C1 segment of cervical spinal cord (tissue), 14 donors: Measurements from ENCODE around the gene RFXANK.
"Not testable (repeated sequence)": the region's sequence is repeated elsewhere in the genome, so short reads cannot be mapped to it uniquely, and the experiment has no call there.

Experiments
- DNase-seq, 14 donors: peaks; one replicate each; lab custom pipeline; 2025; lab: John Stamatoyannopoulos, UW

The RFXANK gene

GRCh38 chr19:19170053-19170872, 21.8 kb upstream of the RFXANK start, which contains the start of gene MEF2B:
Gene MEF2B (minus strand): TSS chr19:19170263. CDS start chr19:19150735, 19,528 bp downstream.
- peak in 4 of 14 donors; percentile 0 to 19 (median 4) for DNase-seq

DNA sequence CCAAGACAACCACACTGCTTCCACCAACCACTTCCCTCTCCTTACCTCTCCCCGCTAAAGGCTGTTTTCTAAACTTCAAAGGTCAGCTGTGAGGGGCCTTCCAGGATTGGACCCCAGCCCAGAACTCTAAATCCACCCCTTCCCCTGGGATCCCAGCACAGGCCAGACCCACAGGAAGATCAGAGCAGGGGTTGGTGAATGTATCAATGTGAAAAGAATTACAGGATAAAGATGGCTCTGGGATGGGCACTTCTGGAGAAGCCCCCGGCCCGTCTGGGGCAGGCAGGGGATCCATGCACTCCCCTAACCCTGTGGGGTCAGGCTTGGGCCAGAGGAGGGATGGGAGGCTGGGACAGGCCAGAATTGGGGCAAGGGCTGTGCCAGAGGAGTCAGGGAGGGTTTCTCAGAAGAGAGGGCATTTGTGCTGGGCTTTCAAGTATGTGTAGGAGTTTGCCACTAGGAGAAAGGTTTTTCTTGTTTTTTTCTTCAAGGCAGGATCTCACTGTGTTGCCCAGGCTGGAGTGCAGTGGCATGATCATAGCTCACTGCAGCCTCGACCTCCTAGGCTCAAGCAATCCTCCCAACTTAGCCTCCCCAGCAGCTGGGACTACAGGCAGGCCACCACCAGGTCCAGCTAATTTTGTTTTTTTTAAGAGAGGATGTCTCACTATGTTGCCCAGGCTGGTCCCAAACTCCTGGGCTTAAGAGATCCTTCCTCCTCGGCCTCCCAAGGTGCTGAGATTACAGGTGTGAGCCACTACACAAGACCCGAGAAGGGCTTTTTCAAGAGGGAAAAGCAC, 21.0 kb upstream of the RFXANK start:
- DNase-seq: no peak

DNA sequence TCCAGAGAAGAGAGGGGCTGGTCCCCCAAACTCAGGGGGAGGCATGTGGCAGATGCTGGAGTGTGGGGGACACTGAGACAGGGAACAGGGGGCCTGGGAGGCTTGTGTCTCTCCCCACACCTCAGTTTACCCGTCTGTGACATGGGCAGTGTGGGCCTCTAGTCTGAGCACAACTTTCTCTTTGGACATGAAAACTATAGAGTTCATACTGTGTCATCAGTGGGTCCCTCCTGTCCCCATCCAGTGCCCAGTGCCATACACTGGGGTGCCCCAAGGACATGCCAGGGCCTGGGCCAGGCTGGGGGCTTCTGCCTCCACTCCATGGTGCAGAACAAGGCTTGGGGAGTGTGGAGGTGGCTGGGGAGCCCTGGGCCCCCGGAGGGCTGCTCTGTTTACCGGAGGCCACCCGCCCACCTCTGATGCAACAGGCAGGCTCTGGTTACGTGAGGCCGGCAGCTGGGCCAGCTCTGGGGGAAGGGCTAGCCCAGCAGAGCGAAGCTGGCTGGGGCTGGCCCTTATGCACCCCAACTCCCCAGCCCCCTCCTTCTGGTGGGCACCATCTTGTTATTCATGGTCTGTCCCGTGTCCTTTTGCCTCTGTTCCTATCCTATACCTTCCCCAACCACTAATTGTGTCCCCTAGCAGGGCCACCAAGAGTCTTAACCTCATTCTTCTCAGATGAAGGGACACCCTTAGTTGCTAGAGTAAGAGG, 20.1 kb upstream of the RFXANK start:
- DNase-seq: no peak

GRCh38 chr19:19173243-19173642, 18.8 kb upstream of the RFXANK start:
- DNase-seq: not testable (repeated sequence)

DNA sequence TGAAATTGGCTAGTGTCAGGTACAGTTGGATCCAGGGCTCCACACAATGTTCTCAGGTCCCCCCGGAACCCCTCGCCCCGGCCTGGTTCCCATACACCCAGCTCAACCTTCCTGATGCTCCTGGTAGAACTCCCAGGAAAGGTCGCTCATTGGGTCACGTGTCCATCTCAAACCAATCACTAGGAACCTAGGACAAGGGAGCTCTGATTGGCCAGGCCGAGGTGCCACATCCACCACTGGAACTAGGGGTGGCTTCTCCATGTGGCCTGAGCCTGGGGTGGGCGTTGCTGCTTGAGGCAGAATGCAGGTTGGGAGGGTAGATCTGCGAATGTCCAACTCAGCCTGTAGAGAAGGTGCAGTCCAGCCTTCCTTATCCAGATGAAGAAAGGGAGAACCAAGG, 15.1 kb upstream of the RFXANK start:
- no peak for DNase-seq

DNA sequence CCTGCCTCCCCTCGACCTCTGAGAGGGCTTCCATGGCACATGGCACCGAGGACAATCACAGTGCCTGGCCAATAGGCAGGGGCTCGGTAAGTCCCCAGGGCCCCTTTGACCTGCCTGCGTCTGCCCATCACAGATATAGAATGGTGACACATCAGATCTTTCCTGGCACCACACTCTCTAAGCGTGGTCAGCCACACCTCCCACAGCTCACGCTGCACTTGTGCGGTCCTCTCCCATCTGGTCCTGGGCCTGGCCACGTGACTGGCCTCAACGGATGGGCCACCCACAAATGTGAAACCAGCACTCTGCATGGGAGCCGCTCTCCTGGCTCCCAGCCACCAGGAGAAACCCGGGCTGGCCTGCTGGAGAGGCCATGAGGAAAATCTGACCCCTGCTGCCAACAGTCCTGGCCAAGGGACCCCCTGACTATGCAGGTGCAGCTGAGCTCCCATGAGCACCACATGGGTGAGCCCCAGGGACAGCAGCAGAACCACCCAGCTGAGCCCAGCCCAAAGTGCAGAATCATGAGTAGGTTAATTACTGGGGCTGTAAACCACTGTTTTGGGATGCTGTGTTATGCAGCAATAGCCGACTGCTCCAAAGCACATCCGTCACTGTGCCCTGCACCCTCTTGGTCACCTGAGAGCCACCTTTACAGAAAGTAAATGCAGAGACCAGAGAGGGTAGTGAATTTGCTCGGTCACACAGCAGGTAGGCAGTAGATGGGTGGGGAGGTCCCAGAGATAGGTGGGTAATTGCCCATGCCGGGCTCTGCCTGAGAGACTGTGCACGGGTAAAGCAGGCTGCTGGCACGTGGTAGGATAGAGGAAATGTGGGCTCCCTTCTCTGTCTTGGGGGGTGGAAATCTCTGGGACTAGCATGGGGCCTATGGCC, 12.3 kb upstream of the RFXANK start:
- DNase-seq: no peak

- no peak for DNase-seq
Observed at GRCh38 chr19:19181488-19181998, 10.5 kb upstream of the RFXANK start.

DNA sequence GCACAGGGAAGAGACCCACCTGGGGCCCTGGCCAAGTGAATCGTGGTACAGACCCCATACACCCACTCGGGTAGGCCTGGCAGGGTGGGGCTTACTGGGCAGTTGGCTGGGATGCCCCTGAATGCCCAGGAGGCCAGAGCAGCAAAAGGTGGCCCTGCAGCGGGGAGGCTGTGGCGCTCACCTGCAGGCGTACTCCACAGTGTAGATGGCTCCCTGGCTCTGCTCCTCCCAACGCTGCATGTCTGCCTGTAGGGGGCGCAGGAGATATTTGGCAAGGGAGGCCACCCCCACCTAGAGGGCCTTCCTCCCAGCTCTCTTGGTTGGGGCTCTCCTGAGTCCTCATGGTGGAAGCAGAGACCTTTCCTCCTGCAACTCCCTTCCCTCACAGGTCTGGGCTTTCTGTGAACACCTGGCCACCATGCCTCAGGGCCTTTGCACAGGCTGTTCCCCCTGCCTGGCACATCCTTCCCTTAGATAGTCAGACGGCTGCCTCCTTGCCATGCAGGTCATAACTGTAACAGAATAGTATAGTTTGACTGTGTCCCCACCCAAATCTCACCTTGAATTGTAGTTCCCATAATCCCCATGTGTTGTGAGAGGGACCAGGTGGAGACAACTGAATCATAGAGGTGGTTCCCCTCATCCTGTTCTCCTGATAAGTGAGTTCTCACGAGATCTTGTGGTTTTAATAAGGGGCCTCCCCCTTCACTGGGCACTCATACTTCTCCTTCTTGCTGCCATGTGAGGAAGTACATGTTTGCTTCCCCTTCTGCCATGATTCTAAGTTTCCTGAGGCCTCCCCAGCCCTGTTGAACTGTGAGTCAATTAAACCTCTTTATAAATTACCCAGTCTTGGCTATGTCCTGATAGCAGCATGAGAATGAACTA, 6.0 kb upstream of the RFXANK start:
- no peak for DNase-seq

DNA sequence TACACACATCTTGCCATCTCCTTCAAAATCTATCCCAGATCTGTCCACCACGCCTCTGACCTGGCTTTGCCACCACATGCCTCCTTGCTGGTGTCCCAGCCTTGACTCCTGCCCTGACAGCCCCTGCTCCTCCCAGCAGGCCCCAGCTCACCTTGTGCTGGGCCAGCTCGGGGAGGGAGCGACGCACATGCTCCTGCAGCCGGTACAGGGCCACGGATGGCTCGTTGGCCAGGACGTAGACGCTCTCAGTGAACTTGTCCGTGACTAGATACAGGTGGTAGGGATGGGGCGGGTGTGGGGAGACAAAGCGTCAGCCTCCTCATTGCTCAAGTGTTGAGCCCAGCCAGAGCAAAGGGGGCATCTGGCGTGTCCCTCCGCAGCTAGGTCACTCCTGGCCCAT, 5.3 kb upstream of the RFXANK start:
- DNase-seq: no peak

GRCh38 chr19:19191768-19192077, 335 bp upstream of the RFXANK start:
- DNase-seq: no peak

GRCh38 chr19:19192910-19193423, 909 bp downstream of the RFXANK start:
- no peak for DNase-seq

DNA sequence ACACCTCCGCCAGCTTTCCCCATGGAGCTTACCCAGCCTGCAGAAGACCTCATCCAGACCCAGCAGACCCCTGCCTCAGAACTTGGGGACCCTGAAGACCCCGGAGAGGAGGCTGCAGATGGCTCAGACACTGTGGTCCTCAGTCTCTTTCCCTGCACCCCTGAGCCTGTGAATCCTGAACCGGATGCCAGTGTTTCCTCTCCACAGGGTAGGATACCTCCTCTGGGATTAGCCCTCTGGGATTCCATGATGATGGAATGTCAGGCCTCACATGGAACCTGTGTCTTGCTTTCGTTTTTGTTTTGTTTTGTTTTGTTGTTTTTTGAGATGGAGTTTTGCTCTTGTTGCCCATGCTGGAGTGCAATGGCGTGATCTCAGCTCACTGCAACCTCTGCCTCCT, 1.9 kb downstream of the RFXANK start:
- DNase-seq: no peak

GRCh38 chr19:19201697-19202630, 9.9 kb downstream of the RFXANK start:
- no peak for DNase-seq

DNA sequence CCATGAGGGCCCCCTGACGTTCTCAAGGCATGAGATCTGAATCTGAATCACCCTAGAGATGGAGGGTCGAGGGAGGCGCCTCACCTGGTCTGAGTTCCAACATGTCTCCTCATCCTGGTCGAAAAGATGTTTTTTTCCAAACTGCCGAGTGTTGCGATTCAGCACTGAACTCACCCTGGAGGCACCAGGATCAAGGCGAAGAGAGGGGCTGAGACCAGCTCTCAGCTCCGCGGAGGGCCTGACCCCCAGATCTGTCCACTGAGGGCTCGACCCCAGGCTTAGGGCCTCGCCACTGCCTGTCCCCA, 10.6 kb downstream of the RFXANK start:
- DNase-seq: peak in 1 of 14 donors; percentile 39

DNA sequence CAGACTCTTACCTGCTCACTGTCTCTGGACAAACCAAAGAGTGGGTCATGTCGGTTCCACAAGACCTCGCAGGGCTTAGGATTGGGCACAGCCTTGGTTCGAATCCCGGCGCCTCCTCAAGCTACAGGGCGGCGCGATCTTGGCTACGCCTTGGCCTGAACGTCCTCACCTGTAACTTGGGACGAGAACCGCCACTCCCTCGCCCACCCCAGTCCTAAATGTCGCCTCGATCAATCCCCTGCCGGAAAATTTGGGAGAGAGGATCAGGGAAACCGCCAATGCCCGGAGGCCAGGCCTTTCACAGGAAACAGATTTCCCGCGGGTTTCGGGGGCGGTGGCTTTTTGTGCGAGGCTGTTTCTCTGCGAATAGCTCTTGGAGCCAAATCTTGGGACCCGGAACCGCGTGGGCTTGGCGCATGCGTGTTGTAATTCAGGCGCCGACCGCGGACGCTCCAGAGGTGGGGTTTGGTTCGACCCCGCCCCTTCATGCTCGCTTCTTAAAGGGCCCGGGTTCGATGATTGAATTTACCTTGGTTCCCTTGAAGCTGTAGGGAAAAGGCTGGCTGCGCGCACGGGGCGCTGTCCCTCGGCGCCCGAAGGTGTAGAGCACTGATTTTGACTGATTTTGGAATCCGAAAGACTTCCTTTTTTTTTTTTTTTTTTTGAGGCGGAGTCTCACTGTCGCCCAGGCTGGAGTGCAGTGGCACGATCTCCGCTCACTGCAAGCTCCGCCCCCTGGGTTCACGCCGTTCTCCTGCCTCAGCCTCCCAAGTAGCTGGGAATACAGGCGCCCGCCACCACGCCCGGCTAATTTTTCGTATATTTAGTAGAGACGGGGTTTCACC, 11.2 kb downstream of the RFXANK start, which contains the start of gene NR2C2AP:
NR2C2AP (minus strand) TSS at position 403 of the 845 bp plus-strand sequence; CDS start at position 49, 354 bp downstream.
- peak; percentile 22 to 88 (median 78) for DNase-seq

- DNase-seq: no peak
Observed at GRCh38 chr19:19204181-19204580, 12.1 kb downstream of the RFXANK start.
